SK-N-SH treated with all-trans-retinoic acid at 6 μM for 48 hours (cell line): ENCODE data around the gene HIBCH.
"Not testable (repeated sequence)": the region's sequence is repeated elsewhere in the genome, so short reads cannot be mapped to it uniquely, and the experiment has no call there.

Experiments
- ARNTL ChIP-seq: fragments of 450-650 bp; formaldehyde crosslinking; IDR thresholded peaks from 2 replicates; pipeline ENCODE4 v1.5.0; 2020; ENCODE audit warnings: low read depth, mild to moderate bottlenecking, moderate library complexity, borderline replicate concordance
- BACH2 ChIP-seq: fragments of 250-450 bp; sonication (Bioruptor Pico); IDR thresholded peaks from 2 replicates; pipeline ENCODE4 v1.9.0; 2021; ENCODE audit warnings: mild to moderate bottlenecking, borderline replicate concordance
- CSDC2 ChIP-seq: fragments of 250-450 bp; sonication (Bioruptor Pico); IDR thresholded peaks from 2 replicates; pipeline ENCODE4 v1.5.0; 2020; ENCODE audit warnings: mild to moderate bottlenecking, moderate library complexity
- PATZ1 ChIP-seq: fragments of 250-450 bp; sonication (Bioruptor Pico); IDR thresholded peaks from 2 replicates; pipeline ENCODE4 v1.8.0; 2020; ENCODE audit warnings: mild to moderate bottlenecking, moderate library complexity, borderline replicate concordance
- PPARA ChIP-seq: fragments of 250-450 bp; sonication (Bioruptor Pico); IDR thresholded peaks from 2 replicates; pipeline ENCODE4 v1.5.0; 2020; ENCODE audit warnings: mild to moderate bottlenecking, borderline replicate concordance
- RARB ChIP-seq: fragments of 250-450 bp; sonication (Bioruptor Pico); IDR thresholded peaks from 2 replicates; pipeline ENCODE4 v1.8.0; 2021; ENCODE audit warnings: mild to moderate bottlenecking, moderate library complexity
- SNAI2 ChIP-seq: fragments of 250-450 bp; sonication (Bioruptor Pico); IDR thresholded peaks from 2 replicates; pipeline ENCODE4 v1.5.0; 2020; ENCODE audit warnings: mild to moderate bottlenecking, moderate library complexity
- TCF4 ChIP-seq: fragments of 250-450 bp; sonication (Bioruptor Pico); IDR thresholded peaks from 2 replicates; pipeline ENCODE4 v1.8.0; 2021; ENCODE audit warnings: mild to moderate bottlenecking, moderate library complexity, borderline replicate concordance
- TOX ChIP-seq: fragments of 250-450 bp; sonication (Bioruptor Pico); IDR thresholded peaks from 2 replicates; pipeline ENCODE4 v1.8.0; 2021; ENCODE audit warnings: mild to moderate bottlenecking, moderate library complexity, borderline replicate concordance
- ZC3H10 ChIP-seq: fragments of 250-450 bp; sonication (Bioruptor Pico); IDR thresholded peaks from 2 replicates; pipeline ENCODE4 v1.5.1; 2021; ENCODE audit warnings: mild to moderate bottlenecking, moderate library complexity
- ZNF565 ChIP-seq: fragments of 450-650 bp; formaldehyde crosslinking; conservative IDR thresholded peaks from 2 replicates; pipeline ENCODE4 v1.5.0; 2020; ENCODE audit warnings: low read depth, mild to moderate bottlenecking, moderate library complexity
- ZNF70 ChIP-seq: fragments of 450-650 bp; formaldehyde crosslinking; IDR thresholded peaks from 2 replicates; pipeline ENCODE4 v1.5.0; 2020; ENCODE audit warnings: mild to moderate bottlenecking, moderate library complexity
- TF ChIP-seq, protein P1 (sequence below): fragments of 250-450 bp; sonication (Bioruptor Pico); IDR thresholded peaks from 2 replicates; pipeline ENCODE4 v1.5.0; 2020; ENCODE audit warnings: mild to moderate bottlenecking, moderate library complexity

- not testable (repeated sequence) for TF ChIP-seq PATZ1; TOX (CRISPR knock-in tag); RARB (CRISPR knock-in tag); ZNF565 (CRISPR knock-in tag); CSDC2 (CRISPR knock-in tag); SNAI2 (CRISPR knock-in tag); PPARA (CRISPR knock-in tag); BACH2 (CRISPR knock-in tag); TCF4 (CRISPR knock-in tag); ZNF70; ZC3H10 (CRISPR knock-in tag); ARNTL (CRISPR knock-in tag)
- TF ChIP-seq, protein P1, sequence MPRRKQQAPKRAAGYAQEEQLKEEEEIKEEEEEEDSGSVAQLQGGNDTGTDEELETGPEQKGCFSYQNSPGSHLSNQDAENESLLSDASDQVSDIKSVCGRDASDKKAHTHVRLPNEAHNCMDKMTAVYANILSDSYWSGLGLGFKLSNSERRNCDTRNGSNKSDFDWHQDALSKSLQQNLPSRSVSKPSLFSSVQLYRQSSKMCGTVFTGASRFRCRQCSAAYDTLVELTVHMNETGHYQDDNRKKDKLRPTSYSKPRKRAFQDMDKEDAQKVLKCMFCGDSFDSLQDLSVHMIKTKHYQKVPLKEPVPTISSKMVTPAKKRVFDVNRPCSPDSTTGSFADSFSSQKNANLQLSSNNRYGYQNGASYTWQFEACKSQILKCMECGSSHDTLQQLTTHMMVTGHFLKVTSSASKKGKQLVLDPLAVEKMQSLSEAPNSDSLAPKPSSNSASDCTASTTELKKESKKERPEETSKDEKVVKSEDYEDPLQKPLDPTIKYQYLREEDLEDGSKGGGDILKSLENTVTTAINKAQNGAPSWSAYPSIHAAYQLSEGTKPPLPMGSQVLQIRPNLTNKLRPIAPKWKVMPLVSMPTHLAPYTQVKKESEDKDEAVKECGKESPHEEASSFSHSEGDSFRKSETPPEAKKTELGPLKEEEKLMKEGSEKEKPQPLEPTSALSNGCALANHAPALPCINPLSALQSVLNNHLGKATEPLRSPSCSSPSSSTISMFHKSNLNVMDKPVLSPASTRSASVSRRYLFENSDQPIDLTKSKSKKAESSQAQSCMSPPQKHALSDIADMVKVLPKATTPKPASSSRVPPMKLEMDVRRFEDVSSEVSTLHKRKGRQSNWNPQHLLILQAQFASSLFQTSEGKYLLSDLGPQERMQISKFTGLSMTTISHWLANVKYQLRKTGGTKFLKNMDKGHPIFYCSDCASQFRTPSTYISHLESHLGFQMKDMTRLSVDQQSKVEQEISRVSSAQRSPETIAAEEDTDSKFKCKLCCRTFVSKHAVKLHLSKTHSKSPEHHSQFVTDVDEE: not testable (repeated sequence)
Measured at GRCh38 chr2:190223989-190224388, 95.6 kb downstream of the HIBCH start.
